Stimulated activated CD4-positive, alpha-beta T cell treated with anti-CD3 and anti-CD28 coated beads, Interleukin-1b, Interleukin-23, amount 100 ng/mL, for 4 hours (primary cell): ENCODE data around the gene CLEC7A.

Experiments
- DNase-seq, 2 donors: peaks; one replicate each; pipeline ENCODE4 v3.0.0-alpha.2; 2020; ENCODE audit warnings: low read depth in 2 of 2

CLEC7A gene

DNA sequence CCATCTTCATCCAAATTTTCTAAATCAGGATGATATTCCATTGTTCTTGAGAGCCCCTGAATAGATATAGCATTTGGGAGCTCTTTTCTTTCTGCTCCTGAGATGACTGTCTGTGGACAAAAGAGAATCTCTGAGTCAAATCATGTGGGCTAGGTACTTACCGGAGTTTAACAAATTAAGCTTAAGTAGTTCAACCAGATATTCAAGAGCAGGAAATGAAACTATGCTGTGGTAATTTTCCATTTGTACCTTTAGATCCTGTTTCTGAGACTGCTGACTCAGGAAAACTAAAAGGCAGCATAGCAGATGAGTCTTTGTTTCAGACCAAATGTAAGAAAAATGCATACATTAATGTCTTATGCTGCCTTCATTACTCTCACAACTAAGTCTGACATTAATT, at the start of gene CLEC7A:
TSS of gene CLEC7A (minus strand) at position 158 of the 400 bp plus-strand sequence. CDS start at position 41, 117 bp downstream.
- no peak for DNase-seq

- no peak for DNase-seq
Measured at GRCh38 chr12:10179776-10180181, 49.8 kb upstream of the CLEC7A start.

GRCh38 chr12:10178821-10179220, 48.8 kb upstream of the CLEC7A start, which contains the start of gene TMEM52B:
Gene TMEM52B, plus strand, starts transcription at chr12:10179032. Its CDS starts 543 bp downstream, at chr12:10179575.
- no peak for DNase-seq

- no peak for DNase-seq
Measured at GRCh38 chr12:10175846-10176636, 46.0 kb upstream of the CLEC7A start.

- DNase-seq, result no peak
Measured at GRCh38 chr12:10174986-10175614, 45.1 kb upstream of the CLEC7A start.

DNA sequence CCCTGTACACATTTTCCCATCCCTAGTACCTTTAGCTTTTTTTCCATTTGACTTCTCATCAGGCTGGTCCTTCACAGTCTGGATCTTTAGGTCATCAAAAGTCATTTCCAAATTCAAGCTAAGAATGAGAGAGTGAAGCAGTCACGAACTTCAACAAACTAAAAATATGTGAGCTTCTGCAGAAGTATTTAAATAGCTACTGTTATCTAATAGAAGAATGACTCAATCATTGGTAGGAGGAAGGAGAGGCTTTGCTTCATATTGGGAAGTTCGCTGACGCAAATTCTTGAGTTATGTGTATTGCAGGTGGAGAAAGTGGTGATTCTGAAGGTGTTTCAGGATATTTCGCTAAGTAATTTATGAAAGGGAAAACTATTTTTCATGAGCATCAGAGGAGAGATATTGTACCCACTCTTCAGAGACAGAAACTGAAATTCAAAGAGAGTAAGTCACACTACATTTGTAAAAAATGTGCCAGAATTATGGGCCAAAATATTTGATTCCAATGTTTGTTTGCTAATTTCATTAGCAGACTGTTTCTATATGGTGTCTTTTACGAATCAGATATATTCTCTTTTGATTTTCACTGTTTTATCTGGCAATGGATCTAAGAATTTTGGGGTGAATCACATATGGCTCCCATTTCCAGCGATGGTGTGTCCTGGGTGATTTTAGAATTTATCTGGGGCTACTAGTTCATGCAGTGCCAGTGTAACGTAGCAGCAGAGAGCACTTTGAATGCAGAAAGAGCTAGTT, 42.2 kb upstream of the CLEC7A start, which contains the start of gene OLR1:
TSS of gene OLR1 (minus strand) at position 160 of the 756 bp plus-strand sequence. CDS start at position 105, 55 bp downstream.
- no peak for DNase-seq

GRCh38 chr12:10170216-10170615, 40.2 kb upstream of the CLEC7A start:
- DNase-seq, result no peak

DNA sequence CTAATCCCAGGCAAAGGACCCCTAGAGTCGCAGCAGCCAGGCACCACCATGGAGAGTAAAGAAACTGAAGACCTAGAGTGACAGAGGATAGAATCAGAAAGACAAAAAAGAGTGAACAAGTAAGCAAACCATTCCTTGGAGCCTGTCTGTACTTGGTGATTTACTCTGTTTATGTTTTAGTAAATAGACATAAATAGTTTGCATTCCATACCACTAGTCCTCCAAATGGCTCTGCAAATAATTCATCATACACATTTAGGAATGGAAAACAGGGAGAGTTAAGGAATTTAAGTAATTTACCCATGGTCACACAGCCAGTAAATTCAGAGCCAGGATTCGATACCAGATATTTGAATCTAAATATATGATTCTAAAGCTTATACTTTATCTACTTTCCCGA, 39.1 kb upstream of the CLEC7A start:
- no peak for DNase-seq

- DNase-seq, result no peak
Measured at GRCh38 chr12:10167599-10167998, 37.6 kb upstream of the CLEC7A start.

GRCh38 chr12:10165421-10165820, 35.4 kb upstream of the CLEC7A start:
- no peak for DNase-seq

- no peak for DNase-seq
Measured at GRCh38 chr12:10163084-10163483, 33.1 kb upstream of the CLEC7A start.

GRCh38 chr12:10160617-10161385, 30.8 kb upstream of the CLEC7A start:
- DNase-seq, result no peak

DNA sequence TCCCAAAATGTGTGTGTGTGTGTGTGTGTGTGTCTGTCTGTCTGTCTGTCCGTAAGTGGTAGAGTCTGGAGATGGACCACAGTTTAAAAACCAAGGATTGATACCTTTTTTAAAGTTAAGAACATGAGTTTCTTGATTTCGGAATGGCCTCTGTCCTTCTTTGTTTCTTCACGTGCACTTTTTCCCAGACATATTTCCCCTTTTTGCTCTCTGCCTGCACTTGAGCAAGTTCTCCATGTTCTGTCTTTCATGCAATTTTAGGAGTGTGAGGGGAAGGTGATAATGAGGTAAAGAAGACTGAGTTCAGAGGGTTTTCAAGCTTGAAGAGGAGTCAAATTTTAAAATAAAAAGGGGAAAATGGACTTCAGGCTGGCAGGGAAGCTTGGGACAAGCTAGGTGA, 29.3 kb upstream of the CLEC7A start:
- DNase-seq, result no peak

DNA sequence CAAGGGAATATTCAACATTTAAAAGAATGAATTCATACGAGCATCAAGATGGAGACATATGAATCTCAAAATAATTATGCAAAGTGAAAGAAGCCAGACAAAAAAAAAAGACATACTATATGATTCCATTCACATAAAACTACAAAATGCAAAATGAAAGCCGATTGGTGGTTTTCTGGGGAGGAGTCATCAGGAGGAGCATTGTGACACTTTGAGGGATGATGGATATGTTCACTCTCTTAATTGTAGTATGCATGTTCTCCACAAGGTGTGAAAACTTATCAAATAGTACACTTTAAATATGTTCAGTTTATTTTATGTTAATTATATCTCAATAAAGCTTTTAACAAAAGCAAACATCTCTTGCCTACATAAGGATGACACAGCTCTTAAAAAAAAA, 28.4 kb upstream of the CLEC7A start:
- DNase-seq, result no peak

GRCh38 chr12:10155966-10156365, 26.0 kb upstream of the CLEC7A start:
- no peak for DNase-seq

DNA sequence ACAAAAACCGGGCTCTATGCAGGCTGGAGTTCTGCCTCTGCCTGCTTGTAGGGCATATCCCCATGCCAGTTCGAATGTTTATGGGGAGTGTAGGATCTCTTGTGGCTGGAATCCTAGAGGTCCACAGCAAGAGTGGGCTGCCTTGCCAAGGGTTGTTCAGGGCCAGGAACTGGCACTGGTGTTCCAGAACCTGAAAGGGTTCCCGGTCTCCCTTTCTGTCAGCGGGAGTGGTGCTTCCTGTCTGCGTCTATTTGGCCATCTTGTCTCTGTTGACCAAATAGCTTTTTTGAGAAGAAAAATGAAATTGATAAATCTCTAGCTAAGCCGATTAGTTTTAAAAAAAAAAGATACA, 24.1 kb upstream of the CLEC7A start:
- DNase-seq, result no peak

DNA sequence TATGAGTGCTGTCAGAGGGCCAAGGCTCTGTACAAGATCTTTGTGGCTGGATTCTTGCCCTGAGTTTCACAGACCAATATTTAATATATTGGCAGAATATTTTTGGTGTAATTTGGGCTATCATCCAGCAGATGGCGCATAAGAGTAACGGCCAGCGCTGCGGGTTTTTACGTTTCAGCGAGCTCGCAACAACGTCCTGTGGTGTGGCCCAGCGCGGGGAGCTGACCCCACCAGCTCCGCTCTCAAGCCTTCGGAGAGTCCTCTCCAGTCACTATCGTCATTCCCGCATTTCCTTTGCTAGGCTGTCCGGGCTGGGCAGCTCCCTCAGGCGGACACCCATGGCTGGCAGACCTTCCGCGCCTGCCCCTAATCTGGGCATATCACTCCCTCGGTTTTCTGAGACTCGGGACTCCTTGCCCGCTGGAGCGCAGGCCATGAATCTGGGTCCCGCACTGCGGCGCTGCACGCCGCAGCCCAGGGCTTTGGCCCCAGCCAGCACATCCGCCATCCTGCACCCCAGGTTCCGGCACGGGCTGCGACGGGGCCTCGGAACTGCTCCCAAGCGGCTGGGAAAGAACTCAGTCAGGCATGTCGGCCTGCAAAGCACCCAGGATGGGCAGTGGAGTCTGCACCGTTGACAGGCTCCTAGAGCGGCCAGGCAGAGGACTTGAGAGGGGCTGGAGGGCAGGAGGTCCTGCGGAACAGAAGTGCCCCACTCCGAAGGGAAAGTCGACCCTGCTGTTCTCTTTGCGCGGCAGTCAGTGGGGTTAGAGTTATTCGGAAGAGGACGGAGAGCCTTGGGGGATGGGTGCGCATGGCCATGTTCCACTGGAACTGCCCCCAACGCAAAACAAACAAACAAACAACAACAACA, 23.5 kb upstream of the CLEC7A start:
- peak; percentile 32 to 53 for DNase-seq

GRCh38 chr12:10151621-10152020, 21.6 kb upstream of the CLEC7A start:
- DNase-seq, result no peak

- DNase-seq, result no peak
Measured at GRCh38 chr12:10147714-10148403, 17.9 kb upstream of the CLEC7A start.

- no peak for DNase-seq
Measured at GRCh38 chr12:10142976-10143589, 13.1 kb upstream of the CLEC7A start.
